GDM1 (cell line): ENCODE results near the gene YKT6.
"Not testable (repeated sequence)": the region's sequence is repeated elsewhere in the genome, so short reads cannot be mapped to it uniquely, and the experiment has no call there.

Source experiments
- DNase-seq: peaks from one replicate; lab custom pipeline; 2025; lab: John Stamatoyannopoulos, UW

YKT6 gene

DNA sequence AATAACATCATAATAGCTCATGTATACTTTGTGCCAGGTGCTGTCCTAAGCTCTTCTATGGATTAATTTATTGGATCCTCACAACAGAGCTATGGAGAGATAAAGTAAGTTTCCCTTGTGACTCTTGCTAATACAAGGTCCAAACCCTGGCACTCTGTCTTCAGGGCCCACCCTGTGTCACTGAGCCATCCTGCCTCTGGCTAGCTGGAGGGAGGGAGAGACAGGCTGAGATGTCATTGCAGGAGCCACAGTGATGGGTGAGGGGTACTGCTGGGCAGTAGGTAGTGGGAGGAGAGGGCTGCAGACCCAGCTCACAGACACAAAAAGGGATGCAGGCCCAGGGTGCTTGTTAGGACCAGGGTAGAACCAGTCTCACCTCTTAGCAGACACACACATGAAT is 28.4 kb upstream of the YKT6 start:
- DNase-seq: no peak

- DNase-seq: no peak
Observed at GRCh38 chr7:44172803-44173424, 27.9 kb upstream of the YKT6 start.

- no peak for DNase-seq
Observed at GRCh38 chr7:44173911-44174693, 26.7 kb upstream of the YKT6 start.

DNA sequence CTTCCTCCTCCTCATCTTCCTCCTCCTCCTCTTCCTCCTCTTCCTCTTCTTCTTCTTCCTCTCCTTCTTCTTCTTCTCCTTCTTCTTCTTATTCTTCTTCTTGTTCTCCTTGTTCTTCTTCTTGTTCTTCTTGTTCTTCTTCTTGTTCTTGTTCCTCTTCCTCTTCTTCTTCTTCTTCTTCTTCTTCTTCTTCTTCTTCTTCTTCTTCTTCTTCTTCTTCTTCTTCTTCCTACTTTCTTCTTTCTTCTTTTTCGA is 26.2 kb upstream of the YKT6 start:
- not testable (repeated sequence) for DNase-seq

DNA sequence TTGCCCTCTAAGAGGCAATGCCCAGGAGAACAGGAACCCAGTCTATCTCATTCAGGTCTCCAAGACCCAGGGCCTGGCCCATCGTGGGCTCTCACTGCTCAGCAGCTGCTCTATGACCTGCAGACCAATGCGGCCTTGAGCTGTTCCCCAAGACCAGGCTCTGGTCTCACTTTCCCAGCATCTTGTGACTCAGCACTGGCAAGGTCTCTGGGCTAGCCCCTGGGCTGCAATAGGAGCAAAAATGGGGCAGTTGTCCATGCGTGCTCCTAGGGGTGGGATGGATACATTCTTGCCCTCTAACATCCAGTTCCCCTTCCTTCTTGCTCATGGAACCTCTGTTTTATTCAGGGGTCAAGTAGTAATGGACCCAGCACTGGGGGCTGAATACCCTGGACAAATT is 25.0 kb upstream of the YKT6 start:
- no peak for DNase-seq

DNA sequence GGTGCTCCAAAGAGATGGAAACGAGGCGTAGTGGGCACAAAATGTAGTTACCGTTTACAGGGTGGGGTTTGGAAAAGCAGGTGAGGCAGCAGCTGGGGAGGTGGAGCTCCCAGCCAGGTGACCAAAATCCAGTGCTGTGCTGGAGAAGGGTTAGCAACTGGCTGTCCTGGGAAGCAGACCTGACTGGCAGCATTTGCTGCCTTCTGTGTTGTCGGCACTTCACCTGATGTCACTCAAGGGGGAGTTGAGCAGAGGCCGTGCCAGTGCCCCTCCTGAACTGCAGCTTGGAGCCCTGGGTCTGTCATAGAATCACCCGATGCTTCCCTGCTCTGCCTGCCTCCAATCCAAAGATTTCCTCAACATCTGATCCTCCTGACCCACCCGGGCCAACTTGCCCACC is 24.3 kb upstream of the YKT6 start:
- DNase-seq: no peak

DNA sequence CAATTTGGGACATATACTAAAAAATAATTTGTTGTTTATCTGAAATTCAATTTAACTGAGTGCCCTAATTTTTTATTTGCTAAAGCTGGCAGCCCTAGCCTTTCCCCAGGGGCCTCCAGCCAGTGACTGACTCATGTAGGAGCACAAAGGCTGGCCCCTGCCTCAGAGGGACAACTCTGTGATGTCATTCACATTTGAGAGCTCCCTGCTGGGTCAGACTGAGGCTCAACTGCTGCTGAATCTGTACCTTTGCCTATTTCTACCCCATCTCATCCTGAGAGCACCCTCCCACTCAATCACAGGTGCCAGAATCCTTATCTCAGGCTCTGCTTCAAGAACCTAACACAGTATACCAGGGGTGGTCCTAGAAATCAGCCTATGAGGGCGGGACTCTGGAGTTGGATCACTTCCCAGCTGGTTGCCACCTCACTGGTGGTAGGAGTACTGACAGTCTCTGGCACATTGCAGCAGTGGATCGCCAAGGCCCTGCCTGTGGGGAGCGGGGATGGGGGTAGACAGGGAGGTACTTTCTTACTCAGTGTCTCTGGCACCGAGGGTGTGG is 23.1 kb upstream of the YKT6 start:
- DNase-seq: no peak

- DNase-seq: no peak
Observed at GRCh38 chr7:44180631-44181030, 20.1 kb upstream of the YKT6 start.

- no peak for DNase-seq
Observed at GRCh38 chr7:44182827-44183226, 18.0 kb upstream of the YKT6 start.

DNA sequence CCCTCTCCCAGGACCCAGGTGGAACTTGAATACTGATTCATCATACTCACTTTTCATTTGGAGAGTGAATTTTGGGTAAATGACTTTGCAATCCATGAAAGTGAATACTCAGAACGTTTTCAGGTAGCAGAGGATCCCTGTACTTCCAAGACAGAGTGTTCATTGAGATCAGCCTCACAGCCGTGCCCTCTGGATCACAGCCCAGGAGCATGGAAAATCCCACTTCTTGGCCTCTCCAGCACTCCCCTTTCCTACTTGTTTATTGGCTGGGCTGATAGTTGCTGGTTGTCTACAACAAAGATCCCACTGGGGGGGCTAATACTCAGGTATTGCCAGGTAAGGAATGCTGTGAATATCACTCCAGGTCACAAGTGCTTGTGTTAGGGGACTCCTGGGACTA is 17.4 kb upstream of the YKT6 start:
- DNase-seq: no peak

GRCh38 chr7:44184206-44184872 is 16.4 kb upstream of the YKT6 start:
- no peak for DNase-seq

DNA sequence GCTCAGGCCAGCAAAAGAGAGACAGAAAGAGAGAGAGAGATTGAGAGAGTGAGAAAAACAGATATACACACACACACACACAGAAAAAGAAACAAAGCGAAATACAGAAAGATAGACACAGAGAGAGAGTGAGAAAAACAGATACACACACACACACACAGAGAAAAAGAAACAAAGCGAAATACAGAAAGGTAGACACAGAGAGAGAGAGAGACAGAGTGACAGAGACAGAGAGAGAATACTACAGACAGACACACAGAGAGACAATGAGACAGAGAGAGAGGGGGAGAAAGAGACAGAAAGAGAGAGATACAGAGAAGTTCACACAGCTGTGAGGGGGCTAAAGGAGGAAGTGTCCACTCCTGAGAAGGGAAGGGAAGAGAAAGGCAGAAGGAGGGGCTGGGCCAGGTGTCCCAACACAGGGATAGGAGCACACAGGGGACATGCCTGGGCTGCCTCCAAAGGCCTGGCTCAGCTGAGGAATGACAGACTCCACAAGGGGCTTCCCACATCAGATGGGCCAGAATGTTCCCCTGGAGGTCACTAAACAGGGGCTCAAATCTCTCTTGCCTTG is 15.8 kb upstream of the YKT6 start:
- no peak for DNase-seq

GRCh38 chr7:44185729-44186128 is 15.0 kb upstream of the YKT6 start:
- DNase-seq: no peak

- DNase-seq: no peak
Observed at GRCh38 chr7:44186736-44187135, 14.0 kb upstream of the YKT6 start.

DNA sequence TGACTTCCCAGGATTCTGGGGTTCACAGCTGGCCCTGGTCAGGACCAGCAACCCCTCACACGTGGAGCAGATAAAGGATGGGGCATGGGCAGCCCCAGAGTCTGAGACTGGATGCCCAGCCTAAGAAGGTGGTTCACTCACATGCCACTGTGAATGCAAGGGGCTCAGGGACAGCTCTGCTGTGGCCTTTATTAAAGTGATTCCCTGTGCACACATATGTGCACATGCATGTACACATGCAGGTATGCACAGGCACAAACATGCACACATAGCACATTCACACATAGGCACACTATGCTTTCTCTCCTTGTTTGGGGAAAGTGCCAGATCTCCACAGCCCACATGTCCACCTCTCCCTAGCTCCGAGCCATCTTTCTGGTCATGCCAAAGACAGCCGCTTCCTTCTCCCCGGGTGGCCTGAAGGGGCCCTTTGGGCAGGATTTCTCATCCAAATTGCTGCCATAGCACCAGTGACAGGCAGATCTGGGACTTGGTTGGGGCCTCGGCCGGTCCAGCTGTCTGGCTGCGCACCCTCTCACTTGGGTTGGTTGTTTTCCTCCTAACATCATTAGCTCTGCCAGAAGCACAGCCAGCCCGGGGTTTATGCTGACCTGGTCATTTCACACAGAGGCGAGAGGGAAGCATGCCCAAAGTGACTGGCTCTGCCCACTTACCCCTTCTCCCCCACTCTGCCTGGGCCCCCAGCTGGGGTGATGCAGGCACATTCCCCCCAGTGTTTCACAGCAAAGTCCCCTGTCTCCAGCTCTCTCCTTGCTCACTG is 13.0 kb upstream of the YKT6 start:
- no peak for DNase-seq

DNA sequence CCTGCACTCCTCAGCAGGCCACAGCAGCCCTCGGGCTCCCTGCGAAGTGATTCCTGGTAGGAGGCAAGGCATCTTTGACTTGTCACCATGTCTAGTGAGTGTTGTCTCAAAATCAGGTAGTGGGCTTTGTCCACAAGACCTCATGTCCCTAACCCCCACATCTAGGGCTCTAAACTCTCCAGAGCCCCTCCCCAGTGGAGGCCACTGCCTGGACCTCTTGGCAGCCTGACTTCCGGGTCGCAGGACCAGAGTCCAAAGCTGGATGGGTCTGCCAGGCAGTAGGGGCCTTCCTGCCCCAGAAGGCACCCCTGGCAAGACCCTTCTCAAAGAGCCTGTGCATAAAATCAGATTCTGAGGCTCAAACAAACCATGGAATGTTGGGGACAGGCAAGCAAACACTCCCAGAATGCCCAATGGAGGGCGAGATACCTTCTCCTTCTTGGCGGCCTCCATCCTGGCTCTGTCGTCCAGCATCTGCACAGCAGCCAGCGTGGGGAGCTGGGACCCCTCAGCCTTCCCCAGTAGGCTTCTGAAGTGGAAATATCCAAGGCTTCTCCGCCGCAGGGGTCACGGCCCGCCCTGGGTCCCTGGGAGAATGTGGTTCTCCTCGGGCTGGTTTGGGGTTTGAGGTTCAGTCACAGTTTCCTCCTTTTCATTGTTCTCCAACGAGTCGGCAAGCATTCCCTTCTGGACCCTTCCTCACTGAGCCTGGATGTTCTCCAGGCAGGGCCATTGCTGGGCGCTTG is 12.1 kb upstream of the YKT6 start:
- no peak for DNase-seq

- DNase-seq: no peak
Observed at GRCh38 chr7:44189286-44189992, 11.3 kb upstream of the YKT6 start, which contains the start of gene GCK. Gene GCK (minus strand): TSS chr7:44189439. CDS start chr7:44188953, 486 bp downstream.

DNA sequence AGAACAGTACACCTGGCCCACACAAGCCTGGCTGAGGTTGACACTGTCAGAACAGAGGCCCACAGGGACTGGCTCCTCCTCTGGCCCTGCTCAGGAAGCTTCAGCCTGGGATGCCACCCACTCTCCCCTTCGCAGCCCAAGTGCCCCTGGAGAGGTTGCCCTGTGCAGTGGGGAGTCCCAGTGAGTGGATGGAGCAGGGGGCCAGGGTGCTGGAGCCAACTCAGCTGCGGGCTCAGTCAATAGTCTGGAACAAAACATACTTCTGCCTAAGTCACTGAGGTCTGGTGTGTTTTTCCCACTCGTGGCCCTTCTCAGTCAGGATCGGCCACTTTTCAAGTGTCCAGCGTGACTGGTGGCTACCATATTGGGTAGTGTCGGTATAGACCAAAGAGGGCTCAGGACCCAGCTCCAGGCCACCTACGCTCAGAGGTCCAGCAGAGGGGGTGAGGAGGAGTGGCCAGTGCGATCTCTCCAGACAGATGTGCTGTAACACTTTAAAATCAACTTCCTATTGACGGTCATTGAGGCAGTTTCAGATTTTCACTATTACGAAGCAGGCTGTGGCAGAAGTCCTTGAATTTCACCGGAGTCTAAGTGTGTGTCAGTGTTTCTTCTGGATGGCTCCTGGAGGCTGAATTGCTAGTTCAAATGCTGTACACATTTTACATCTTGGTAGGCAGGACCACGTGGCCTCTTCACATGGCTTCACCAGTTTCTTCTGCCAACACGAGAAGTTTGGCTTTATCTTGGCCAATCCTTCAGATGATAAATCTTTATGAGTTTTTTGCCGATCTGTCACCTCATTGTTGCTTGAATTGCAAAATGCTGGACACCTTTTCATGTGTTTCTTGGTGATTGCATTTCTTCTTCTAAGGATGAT is 10.5 kb upstream of the YKT6 start:
- DNase-seq: no peak

GRCh38 chr7:44191171-44191570 is 9.6 kb upstream of the YKT6 start:
- DNase-seq: no peak
